ENCODE measurements around the gene VOPP1. TPM values are rescaled to one million over a fixed set of nuclear protein-coding genes. Genes with fewer than 3 reads are reported as not detected.
"Not testable (repeated sequence)": the region's sequence is repeated elsewhere in the genome, so short reads cannot be mapped to it uniquely, and the experiment has no call there.

The VOPP1 gene
- total RNA-seq, 4 donors from 2014 or later, result 23.7 to 42.1 (median 37.5) TPM

GRCh38 chr7:55512635-55513191 is 59.6 kb downstream of the VOPP1 start:
- Histone ChIP-seq H3K27ac (replicated peaks in 1 of 4) (no peak overlapping the region), H3K36me3 (peaks cover 0 to 26% (median 11%) of the 10 kb centered on the region in 4 donors), H3K9me3 (no peaks in the 10 kb centered on the region), H3K4me3 (no peak overlapping the region), H3K4me1 (peaks cover 5 to 24% (median 13%) of the 10 kb centered on the region in 4 donors), H3K27me3 (no peaks in the 10 kb centered on the region)
- DNase-seq (ENCODE audit: extremely low spot score), result no peak
- no peak for TF ChIP-seq POLR2A (IDR thresholded peaks at IDR 0.05; ENCODE audit: low read depth)
- TF ChIP-seq EP300 (IDR thresholded peaks at IDR 0.05), result no peak
- TF ChIP-seq POLR2AphosphoS5 (IDR thresholded peaks at IDR 0.05), result no peak
- TF ChIP-seq CTCF (IDR thresholded peaks at IDR 0.05), result no peak
- intact Hi-C loops (cut with DNase I), result no loop called here
- WGBS, result 88% methylated on average over 9 of the region's 10 CpGs

GRCh38 chr7:55510621-55511020 is 61.7 kb downstream of the VOPP1 start:
- WGBS, result 100% methylated on average over 3 of the region's 3 CpGs
- H3K4me3 ChIP-seq, result no peak overlapping the region
- H3K36me3 ChIP-seq, result peaks cover 0 to 17% (median 8%) of the 10 kb centered on the region in 4 donors
- H3K4me1 ChIP-seq, result peaks cover 0 to 13% (median 3%) of the 10 kb centered on the region in 4 donors
- H3K9me3 ChIP-seq, result no peaks in the 10 kb centered on the region
- TF ChIP-seq EP300 (IDR thresholded peaks at IDR 0.05) (no peak), POLR2A (IDR thresholded peaks at IDR 0.05; ENCODE audit: low read depth) (no peak)
- no peak overlapping the region for H3K27ac ChIP-seq (replicated peaks in 1 of 4)
- intact Hi-C loops (cut with DNase I), result no loop called here
- H3K27me3 ChIP-seq, result no peaks in the 10 kb centered on the region
- no peak for DNase-seq (ENCODE audit: extremely low spot score)

- WGBS, result 100% methylated on average over 1 of the region's 1 CpG
- H3K4me1 ChIP-seq; H3K4me3 ChIP-seq; H3K27me3 ChIP-seq; H3K27ac ChIP-seq (replicated peaks in 1 of 4); DNase-seq (ENCODE audit: extremely low spot score); H3K9me3 ChIP-seq; intact Hi-C loops (cut with DNase I): not testable (repeated sequence)
- peaks cover 0 to 16% (median 7%) of the 10 kb centered on the region in 4 donors for H3K36me3 ChIP-seq
Measured at GRCh38 chr7:55510206-55510605, 62.1 kb downstream of the VOPP1 start.

GRCh38 chr7:55509322-55509721 is 63.0 kb downstream of the VOPP1 start:
- no peak for DNase-seq (ENCODE audit: extremely low spot score)
- H3K4me1 ChIP-seq, result peaks cover 0 to 10% (median 2%) of the 10 kb centered on the region in 4 donors

GRCh38 chr7:55508221-55509011 is 63.9 kb downstream of the VOPP1 start:
- no peak overlapping the region for H3K4me3 ChIP-seq
- no peak overlapping the region for H3K27ac ChIP-seq (replicated peaks in 1 of 4)
- no peaks in the 10 kb centered on the region for H3K27me3 ChIP-seq
- intact Hi-C loops (cut with DNase I), result no loop called here
- WGBS, result 95% methylated on average over 5 of the region's 5 CpGs
- no peaks in the 10 kb centered on the region for H3K9me3 ChIP-seq
- DNase-seq (ENCODE audit: extremely low spot score), result no peak
- peaks cover 0 to 10% (median 2%) of the 10 kb centered on the region in 4 donors for H3K36me3 ChIP-seq
- H3K4me1 ChIP-seq, result peaks cover 0 to 10% (median 4%) of the 10 kb centered on the region in 4 donors
- no peak for TF ChIP-seq CTCF (IDR thresholded peaks at IDR 0.05)
- no peak for TF ChIP-seq EP300 (IDR thresholded peaks at IDR 0.05)
- no peak for TF ChIP-seq POLR2AphosphoS5 (IDR thresholded peaks at IDR 0.05)
- no peak for TF ChIP-seq POLR2A (IDR thresholded peaks at IDR 0.05; ENCODE audit: low read depth)

More at GRCh38 chr7:55509322-55509721, 63.0 kb downstream of the VOPP1 start:
- no peak for TF ChIP-seq EP300 (IDR thresholded peaks at IDR 0.05)
- Histone ChIP-seq H3K27ac (replicated peaks in 1 of 4) (no peak overlapping the region), H3K4me3 (no peak overlapping the region), H3K36me3 (peaks cover 0 to 12% (median 5%) of the 10 kb centered on the region in 4 donors), H3K27me3 (no peaks in the 10 kb centered on the region), H3K9me3 (no peaks in the 10 kb centered on the region)
- WGBS, result 67% methylated on average over 1 of the region's 1 CpG
- intact Hi-C loops (cut with DNase I), result no loop called here

- Histone ChIP-seq H3K9me3 (no peaks in the 10 kb centered on the region), H3K36me3 (peaks cover 0 to 4% (median 2%) of the 10 kb centered on the region in 4 donors), H3K4me3 (no peak overlapping the region), H3K27ac (replicated peaks in 1 of 4) (no peak overlapping the region), H3K27me3 (no peaks in the 10 kb centered on the region), H3K4me1 (peaks cover 3 to 10% (median 6%) of the 10 kb centered on the region in 4 donors)
- intact Hi-C loops (cut with DNase I), result no loop called here
- DNase-seq (ENCODE audit: extremely low spot score), result no peak
- WGBS, result 93% methylated on average over 5 of the region's 5 CpGs
- no peak for TF ChIP-seq POLR2AphosphoS5 (IDR thresholded peaks at IDR 0.05)
- TF ChIP-seq EP300 (IDR thresholded peaks at IDR 0.05), result no peak
- TF ChIP-seq POLR2A (IDR thresholded peaks at IDR 0.05; ENCODE audit: low read depth), result no peak
- no peak for TF ChIP-seq CTCF (IDR thresholded peaks at IDR 0.05)
Measured at GRCh38 chr7:55507743-55508142, 64.6 kb downstream of the VOPP1 start.
